22Rv1 (cell line): ENCODE results near the gene FLAD1.
A peak's percentile ranks its signal among the peaks of the same experiment; 100 is the strongest.

Source experiments
- H3K27ac ChIP-seq: fragments of 450-650 bp; 2 replicates; pipeline ENCODE4 v1.5.1; 2017
- CTCF ChIP-seq: fragments of 450-650 bp; IDR thresholded peaks from 2 replicates; pipeline ENCODE4 v1.5.1; 2017; ENCODE audit warnings: mild to moderate bottlenecking
- ZFX ChIP-seq: fragments of 450-650 bp; IDR thresholded peaks from 2 replicates; pipeline ENCODE4 v1.6.1; 2017; ENCODE audit warnings: antibody characterized with exemption, borderline replicate concordance

FLAD1 gene

GRCh38 chr1:155012776-155013602, 29.8 kb downstream of the FLAD1 start:
- TF ChIP-seq CTCF = no peak
- peak overlapping the region; percentile 98 for H3K27ac ChIP-seq

GRCh38 chr1:155013632-155014031, 30.5 kb downstream of the FLAD1 start:
- peak overlapping the region; percentile 98 for H3K27ac ChIP-seq
- TF ChIP-seq ZFX (no peak), CTCF (no peak)

- peak overlapping the region; percentile 98 for H3K27ac ChIP-seq
- TF ChIP-seq CTCF = no peak
- no peak for TF ChIP-seq ZFX
These were observed 31.8 kb downstream of the FLAD1 start for GRCh38 chr1:155014709-155015508.

- TF ChIP-seq ZFX (no peak), CTCF (no peak)
- H3K27ac ChIP-seq = peak overlapping the region; percentile 98
These were observed 32.5 kb downstream of the FLAD1 start for GRCh38 chr1:155015527-155016230.

GRCh38 chr1:155016231-155016831, 33.2 kb downstream of the FLAD1 start:
- H3K27ac ChIP-seq = peak overlapping the region; percentile 98
- TF ChIP-seq CTCF = no peak
- TF ChIP-seq ZFX = no peak

GRCh38 chr1:155017041-155017945, 34.1 kb downstream of the FLAD1 start:
- peak overlapping the region; percentile 98 for H3K27ac ChIP-seq

More at GRCh38 chr1:155017041-155017945, 34.1 kb downstream of the FLAD1 start:
- TF ChIP-seq CTCF = peak; percentile 100
- TF ChIP-seq ZFX = no peak
